Large intestine (tissue), 3 donors: Measurements from ENCODE around the gene SYNPO2. TPM values are rescaled to one million over a fixed set of nuclear protein-coding genes. Genes with fewer than 3 reads are reported as not detected.
"Not testable (repeated sequence)": the region's sequence is repeated elsewhere in the genome, so short reads cannot be mapped to it uniquely, and the experiment has no call there.

ENCODE experiments used
- DNase-seq, 2 donors: peaks; one replicate each; pipeline versions ENCODE4 v3.0.0 to v3.0.0-alpha.2; 2013
- H3K27ac ChIP-seq: one replicate; pipeline ENCODE4 v1.5.1; 2013; ENCODE audit warnings: low read length
- H3K27me3 ChIP-seq: 2 replicates; pipeline ENCODE4 v1.6.1; 2013; ENCODE audit warnings: low read length; ENCODE audit not compliant: control insufficient read depth, insufficient read depth
- H3K36me3 ChIP-seq: 2 replicates; pipeline ENCODE4 v1.6.1; 2013; ENCODE audit warnings: low read length; ENCODE audit not compliant: control insufficient read depth, insufficient read depth
- H3K4me1 ChIP-seq: one replicate; pipeline ENCODE4 v1.6.1; 2013; ENCODE audit warnings: low read length; ENCODE audit not compliant: control insufficient read depth, insufficient read depth
- H3K4me3 ChIP-seq: one replicate; pipeline ENCODE4 v1.5.1; 2013; ENCODE audit warnings: low read length
- H3K9me3 ChIP-seq: one replicate; pipeline ENCODE4 v1.6.1; 2013; ENCODE audit warnings: mild to moderate bottlenecking, low read depth, low read length, moderate library complexity; ENCODE audit not compliant: control insufficient read depth
- WGBS: methylation state at CpG from one replicate; pipeline ENCODE4 v1.1.5; 2013; ENCODE audit warnings: low lambda C conversion rate; ENCODE audit not compliant: insufficient coverage; 5-methylcytosine and 5-hydroxymethylcytosine counted together
- polyA plus RNA-seq: library from polyadenylated mRNA; unstranded; fragments of 120-200 nt; gene quantifications from one replicate; pipeline ENCODE4 v1.2.1, GENCODE V29; 2013

The SYNPO2 gene
- polyA plus RNA-seq, 1 donor, result 81.2 TPM

DNA sequence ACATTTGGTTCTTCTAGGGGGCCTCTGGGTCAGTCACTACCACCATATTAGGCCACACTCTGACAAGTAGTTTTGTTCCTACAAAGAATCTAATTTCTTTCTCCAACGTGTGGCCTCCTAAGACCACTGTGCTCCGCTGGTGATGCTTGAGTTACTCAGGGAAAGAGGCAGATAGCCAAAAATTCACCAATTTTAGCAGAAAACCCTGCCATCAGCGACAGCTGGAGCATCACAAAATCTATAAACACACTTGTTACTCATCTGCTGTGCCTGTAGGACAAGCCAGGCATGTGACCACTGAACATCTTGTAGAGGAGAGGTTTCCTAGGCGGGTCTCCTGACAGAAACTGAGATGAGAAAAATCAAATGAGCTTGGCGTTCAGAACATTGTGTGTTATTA lies 105.4 kb downstream of the SYNPO2 start:
- Histone ChIP-seq H3K4me1 (no peaks in the 10 kb centered on the region), H3K27ac (no peak overlapping the region), H3K9me3 (no peaks in the 10 kb centered on the region), H3K27me3 (no peaks in the 10 kb centered on the region), H3K36me3 (no peaks in the 10 kb centered on the region), H3K4me3 (no peak overlapping the region)
- DNase-seq, result no peak
- WGBS, result no CpG with 5 or more reads among the region's 5 CpGs

DNA sequence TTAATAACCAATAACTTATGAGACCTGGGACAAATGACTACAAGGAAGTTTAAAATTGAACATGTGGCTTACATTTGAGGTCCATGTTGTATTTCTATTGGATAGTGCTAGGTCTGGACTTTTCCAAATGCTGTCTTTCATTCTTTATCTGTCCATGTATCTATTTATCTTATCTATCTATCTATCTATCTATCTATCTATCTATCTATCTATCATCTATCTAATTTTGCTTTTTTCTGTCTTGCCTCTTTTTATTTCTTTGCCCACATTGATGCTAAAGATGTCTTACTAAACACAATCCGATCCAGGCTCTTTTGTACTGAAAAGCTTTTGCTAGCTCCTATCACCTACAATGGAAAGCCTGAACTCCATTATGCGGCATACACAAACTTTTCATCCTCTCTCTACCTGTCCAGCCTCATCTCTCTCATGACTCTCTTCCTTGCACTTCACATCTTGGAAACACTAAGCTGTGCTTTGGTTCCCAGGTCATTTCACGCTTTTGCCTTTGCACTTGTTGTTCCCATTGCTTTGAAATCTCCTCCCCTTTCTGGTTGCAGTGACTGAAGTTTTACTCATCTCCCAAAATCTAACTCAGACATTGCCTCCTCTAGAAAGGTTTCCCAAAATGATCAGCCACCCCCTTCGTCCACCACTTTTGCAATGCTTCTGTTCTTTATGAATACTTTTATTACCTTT lies 107.2 kb downstream of the SYNPO2 start:
- H3K27me3 ChIP-seq, result no peaks in the 10 kb centered on the region
- H3K36me3 ChIP-seq, result no peaks in the 10 kb centered on the region
- no peak overlapping the region for H3K4me3 ChIP-seq
- 83% methylated on average over 2 of the region's 4 CpGs for WGBS
- DNase-seq, result no peak
- H3K4me1 ChIP-seq, result no peaks in the 10 kb centered on the region
- H3K9me3 ChIP-seq, result no peaks in the 10 kb centered on the region
- no peak overlapping the region for H3K27ac ChIP-seq

DNA sequence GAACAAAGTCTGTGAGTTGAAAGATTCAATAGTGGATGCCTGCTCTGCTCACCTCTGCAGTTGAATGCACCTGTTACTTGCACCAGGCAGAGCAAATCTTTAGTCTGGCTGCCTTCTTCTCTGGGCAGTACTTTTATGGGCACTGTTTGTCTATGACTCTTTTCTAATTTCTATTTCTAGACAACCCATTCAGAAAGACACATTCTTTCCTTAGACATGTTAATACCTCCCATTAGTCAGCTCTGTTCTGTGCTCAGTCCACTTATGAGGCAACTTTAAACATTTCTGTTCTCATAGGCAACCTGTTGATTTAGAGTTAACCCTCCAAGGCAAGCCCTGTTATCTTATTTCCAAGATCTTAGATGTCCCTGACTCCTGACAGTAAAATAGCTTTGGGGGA lies 108.9 kb downstream of the SYNPO2 start:
- Histone ChIP-seq H3K36me3 (no peaks in the 10 kb centered on the region), H3K4me1 (no peaks in the 10 kb centered on the region), H3K27me3 (no peaks in the 10 kb centered on the region), H3K27ac (peak overlapping the region; percentile 28), H3K9me3 (no peaks in the 10 kb centered on the region), H3K4me3 (no peak overlapping the region)
- DNase-seq, result no peak

DNA sequence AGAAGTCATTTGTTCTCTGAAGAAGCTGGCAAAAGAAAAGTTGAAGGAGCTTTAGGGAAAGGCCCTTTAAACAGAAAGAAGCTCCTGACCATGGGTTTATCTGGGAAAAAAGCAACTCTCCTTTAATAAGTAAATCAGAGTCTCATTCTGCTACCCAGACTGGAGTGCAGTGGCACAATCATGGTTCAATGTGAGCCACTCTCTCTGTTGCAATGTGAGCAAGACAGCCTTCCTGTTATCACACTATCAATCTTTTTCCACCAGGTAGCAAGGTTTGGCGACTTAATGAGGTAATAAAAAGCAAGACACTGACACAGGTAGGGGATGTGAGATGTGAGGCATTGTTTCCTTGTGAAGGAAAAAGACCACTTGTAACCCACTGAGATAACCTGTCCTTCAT lies 111.3 kb downstream of the SYNPO2 start:
- H3K27me3 ChIP-seq, result no peaks in the 10 kb centered on the region
- H3K4me1 ChIP-seq, result no peaks in the 10 kb centered on the region
- H3K4me3 ChIP-seq, result no peak overlapping the region
- no peaks in the 10 kb centered on the region for H3K36me3 ChIP-seq
- no CpG with 5 or more reads among the region's 1 CpG for WGBS
- no peak for DNase-seq
- H3K9me3 ChIP-seq, result no peaks in the 10 kb centered on the region
- peak overlapping the region; percentile 53 for H3K27ac ChIP-seq

DNA sequence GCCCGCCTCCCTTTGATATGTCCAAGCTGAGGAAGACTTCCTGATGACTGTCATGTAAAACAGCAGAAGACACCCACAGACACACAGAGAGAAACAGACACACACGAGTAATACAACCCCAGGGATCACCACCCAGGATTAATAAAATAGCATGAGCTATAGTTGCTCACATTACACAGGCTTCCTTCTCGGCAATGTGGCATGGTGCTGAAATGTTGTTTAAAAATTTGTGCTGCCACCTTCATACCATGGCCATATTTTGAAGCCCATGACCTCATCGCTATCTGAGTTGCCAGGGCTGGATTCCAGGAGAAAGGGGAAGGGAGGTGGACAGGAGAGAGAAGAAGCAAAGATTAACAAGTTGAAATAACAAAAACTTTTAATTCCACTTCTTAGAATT lies 111.7 kb downstream of the SYNPO2 start:
- H3K9me3 ChIP-seq, result no peaks in the 10 kb centered on the region
- no peaks in the 10 kb centered on the region for H3K27me3 ChIP-seq
- H3K36me3 ChIP-seq, result no peaks in the 10 kb centered on the region
- H3K4me3 ChIP-seq, result no peak overlapping the region
- H3K4me1 ChIP-seq, result no peaks in the 10 kb centered on the region
- H3K27ac ChIP-seq, result peak overlapping the region; percentile 53
- WGBS, result no CpG with 5 or more reads among the region's 4 CpGs
- DNase-seq, result no peak

DNA sequence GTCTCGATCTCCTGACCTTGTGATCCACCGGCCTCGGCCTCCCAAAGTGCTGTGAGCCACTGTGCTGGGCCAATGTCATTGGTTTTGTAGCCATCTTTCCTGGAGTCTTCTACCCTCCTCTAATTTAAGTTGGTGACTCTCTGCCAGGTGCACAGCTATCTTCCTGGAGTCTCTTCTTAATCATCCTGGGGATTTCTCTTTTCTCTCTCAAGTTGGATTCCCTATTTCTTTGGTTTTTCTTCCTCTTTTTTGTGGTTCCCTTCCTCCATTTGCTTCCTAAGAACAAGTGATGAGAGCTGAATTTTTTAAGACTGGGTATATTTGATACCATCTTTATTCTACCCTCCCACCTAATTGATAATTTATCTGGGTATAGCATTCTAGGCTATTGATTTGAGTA lies 113.8 kb downstream of the SYNPO2 start:
- Histone ChIP-seq H3K27ac (no peak overlapping the region), H3K36me3 (no peaks in the 10 kb centered on the region), H3K9me3 (no peaks in the 10 kb centered on the region), H3K4me3 (no peak overlapping the region), H3K4me1 (no peaks in the 10 kb centered on the region), H3K27me3 (no peaks in the 10 kb centered on the region)
- 80% methylated on average over 3 of the region's 3 CpGs for WGBS
- no peak for DNase-seq

DNA sequence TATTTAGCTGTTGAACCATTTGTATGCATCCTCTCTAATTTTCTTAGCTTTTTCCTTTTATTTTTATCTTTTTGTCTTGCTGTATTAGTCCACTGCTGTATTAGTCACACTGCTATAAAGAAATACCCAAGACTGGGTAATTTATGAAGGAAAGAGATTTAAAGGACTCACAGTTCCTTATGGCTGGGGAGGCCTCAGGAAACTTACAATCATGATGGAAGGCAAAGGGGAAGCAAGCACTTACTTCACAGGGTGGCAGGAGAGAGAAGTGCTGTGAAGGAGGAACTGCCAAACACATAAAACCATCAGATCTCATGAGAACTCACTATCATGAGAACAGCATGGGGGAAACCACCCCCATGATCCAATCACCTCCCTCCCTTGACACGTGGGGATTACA lies 114.3 kb downstream of the SYNPO2 start:
- not testable (repeated sequence) for H3K36me3 ChIP-seq

DNA sequence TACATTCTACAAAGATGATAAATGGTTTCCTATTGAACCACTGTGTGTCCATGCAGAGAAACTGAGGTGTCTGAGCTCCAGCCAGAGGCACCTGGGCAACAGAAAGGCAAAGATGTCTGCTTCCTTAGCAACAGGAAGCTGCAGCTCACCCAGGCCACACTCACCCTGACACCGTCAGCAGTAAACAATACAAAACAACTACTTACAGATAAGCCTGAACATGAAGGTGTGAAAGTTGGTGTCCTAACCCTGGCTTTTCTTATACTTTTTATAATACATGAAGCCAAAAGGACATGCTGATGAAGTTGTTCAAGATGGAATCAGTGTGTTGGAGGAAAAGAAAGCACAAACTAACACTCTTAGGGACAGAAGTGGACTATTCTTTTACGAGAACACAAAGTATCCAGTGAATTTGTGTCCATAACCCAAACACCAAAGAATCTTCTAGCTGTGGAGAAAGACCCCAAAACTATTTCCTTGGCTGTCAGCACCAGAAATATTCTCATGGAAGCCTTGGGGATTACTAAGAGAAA lies 117.3 kb downstream of the SYNPO2 start:
- Histone ChIP-seq H3K27me3 (no peaks in the 10 kb centered on the region), H3K27ac (no peak overlapping the region), H3K36me3 (no peaks in the 10 kb centered on the region), H3K9me3 (no peaks in the 10 kb centered on the region), H3K4me1 (no peaks in the 10 kb centered on the region), H3K4me3 (no peak overlapping the region)
- no CpG with 5 or more reads among the region's 2 CpGs for WGBS
- no peak for DNase-seq

More for the DNA sequence above, 114.3 kb downstream of the SYNPO2 start:
- no CpG with 5 or more reads among the region's 1 CpG for WGBS
- H3K9me3 ChIP-seq, DNase-seq, H3K27me3 ChIP-seq, H3K27ac ChIP-seq, H3K4me1 ChIP-seq, H3K4me3 ChIP-seq: not testable (repeated sequence)

DNA sequence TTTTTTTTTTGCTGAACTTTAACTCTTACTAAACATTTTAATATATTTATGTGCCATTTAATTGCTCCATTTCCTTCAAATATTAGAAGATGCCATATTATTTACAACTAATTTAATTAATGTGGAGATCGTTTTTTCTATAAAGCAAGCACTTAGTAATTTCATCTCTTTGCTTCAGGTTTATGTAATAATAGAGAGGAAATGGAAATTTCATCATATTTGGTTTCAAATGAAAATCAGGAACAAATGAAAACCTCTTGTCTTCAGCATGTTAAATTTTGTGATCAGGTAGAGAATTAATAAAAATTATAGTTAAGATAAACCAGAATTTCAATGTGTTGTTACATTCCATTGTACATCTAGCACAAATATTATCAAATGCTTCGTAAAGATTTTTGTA lies 120.1 kb downstream of the SYNPO2 start:
- no peaks in the 10 kb centered on the region for H3K27me3 ChIP-seq
- H3K36me3 ChIP-seq, result no peaks in the 10 kb centered on the region
- DNase-seq, result no peak
- no peaks in the 10 kb centered on the region for H3K4me1 ChIP-seq
- WGBS, result 58% methylated on average over 2 of the region's 2 CpGs
- no peak overlapping the region for H3K27ac ChIP-seq
- no peaks in the 10 kb centered on the region for H3K9me3 ChIP-seq
- H3K4me3 ChIP-seq, result no peak overlapping the region

DNA sequence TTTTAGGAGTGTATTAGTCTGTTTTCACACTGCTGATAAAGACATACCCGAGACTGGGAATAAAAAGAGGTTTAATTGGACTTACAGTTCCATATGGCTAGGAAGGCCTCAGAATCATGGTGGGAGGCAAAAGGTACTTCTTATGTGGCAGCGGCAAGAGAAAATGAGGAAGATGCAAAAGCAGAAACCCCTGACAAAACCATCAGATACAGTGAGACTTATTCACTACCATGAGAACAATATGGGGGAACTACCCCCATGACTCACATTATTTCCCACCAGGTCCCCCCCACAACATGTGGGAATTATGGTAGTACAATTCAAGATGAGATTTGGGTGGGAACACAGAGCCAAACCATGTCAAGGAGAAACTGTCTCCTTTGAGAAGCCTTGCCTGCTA lies 121.6 kb downstream of the SYNPO2 start:
- DNase-seq, H3K9me3 ChIP-seq, H3K27ac ChIP-seq, H3K4me1 ChIP-seq, H3K4me3 ChIP-seq, H3K36me3 ChIP-seq, H3K27me3 ChIP-seq: not testable (repeated sequence)
- WGBS, result no CpG with 5 or more reads among the region's 2 CpGs

DNA sequence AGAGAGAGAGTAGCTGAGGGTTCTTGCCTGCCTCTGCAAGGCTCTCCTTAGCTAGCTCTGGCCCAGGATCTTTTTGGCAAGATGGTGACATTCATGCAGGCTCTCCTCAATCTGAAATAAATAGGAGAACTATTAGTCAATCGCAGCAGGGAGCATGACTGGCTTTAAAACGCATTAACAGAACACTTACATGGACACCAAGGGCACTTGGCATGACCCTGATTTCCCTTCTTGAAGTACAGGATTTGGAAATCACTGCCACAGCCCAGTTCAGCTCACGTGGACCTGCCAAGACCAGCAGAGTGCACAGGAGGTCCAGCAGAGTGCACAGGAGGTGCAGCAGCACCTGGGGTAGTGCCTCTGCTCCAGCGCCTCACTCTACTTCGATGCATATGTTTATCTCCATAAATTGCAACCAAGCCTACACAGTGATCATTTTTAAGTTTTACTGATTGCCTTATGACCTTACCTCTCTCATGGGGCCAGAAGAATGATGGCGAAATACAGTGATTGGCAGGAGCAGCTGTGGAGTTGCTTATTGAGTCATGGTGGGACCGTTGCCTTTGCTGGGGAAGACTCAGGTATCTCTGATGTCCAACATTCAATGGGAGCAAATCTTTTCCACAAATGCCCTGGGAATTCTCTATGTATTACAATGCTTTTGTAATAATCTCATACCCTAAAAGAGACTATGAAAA lies 122.4 kb downstream of the SYNPO2 start:
- Histone ChIP-seq H3K36me3 (no peaks in the 10 kb centered on the region), H3K9me3 (no peaks in the 10 kb centered on the region), H3K4me1 (no peaks in the 10 kb centered on the region), H3K4me3 (no peak overlapping the region), H3K27me3 (no peaks in the 10 kb centered on the region), H3K27ac (peak overlapping the region; percentile 10)
- DNase-seq, result no peak
- WGBS, result no CpG with 5 or more reads among the region's 7 CpGs
